SK-MEL-5 (cell line): ENCODE measurements around the gene IFT172. TPM values are rescaled to one million over a fixed set of nuclear protein-coding genes. Genes with fewer than 3 reads are reported as not detected.
"Not testable (repeated sequence)": the region's sequence is repeated elsewhere in the genome, so short reads cannot be mapped to it uniquely, and the experiment has no call there.

Experiments
- DNase-seq: peaks from one replicate; pipeline ENCODE4 v3.0.0-alpha.2; 2016; ENCODE audit warnings: low read depth, low spot score
- in situ Hi-C: cut with HindIII; loops from 2 replicates; pipeline ENCODE4 v1.10.0; 2016; ENCODE audit warnings: low sequenced_read_pairs, high pct_unique_total_duplicates, low pct_unique_long_range_greater_than_20kb
- polyA plus RNA-seq, 2 experiments: library from polyadenylated mRNA; depleted of rRNA; stranded (reverse); fragments of >200 nt; gene quantifications; 2 replicates each; pipeline ENCODE4 v1.2.3, GENCODE V29; 2015
- total RNA-seq: library from RNA; depleted of rRNA; stranded (reverse); fragments of >200 nt; shearing (Covaris generic); gene quantifications from 2 replicates; pipeline ENCODE4 v1.2.3, GENCODE V29; 2014; rRNA removed

IFT172 gene, protein sequence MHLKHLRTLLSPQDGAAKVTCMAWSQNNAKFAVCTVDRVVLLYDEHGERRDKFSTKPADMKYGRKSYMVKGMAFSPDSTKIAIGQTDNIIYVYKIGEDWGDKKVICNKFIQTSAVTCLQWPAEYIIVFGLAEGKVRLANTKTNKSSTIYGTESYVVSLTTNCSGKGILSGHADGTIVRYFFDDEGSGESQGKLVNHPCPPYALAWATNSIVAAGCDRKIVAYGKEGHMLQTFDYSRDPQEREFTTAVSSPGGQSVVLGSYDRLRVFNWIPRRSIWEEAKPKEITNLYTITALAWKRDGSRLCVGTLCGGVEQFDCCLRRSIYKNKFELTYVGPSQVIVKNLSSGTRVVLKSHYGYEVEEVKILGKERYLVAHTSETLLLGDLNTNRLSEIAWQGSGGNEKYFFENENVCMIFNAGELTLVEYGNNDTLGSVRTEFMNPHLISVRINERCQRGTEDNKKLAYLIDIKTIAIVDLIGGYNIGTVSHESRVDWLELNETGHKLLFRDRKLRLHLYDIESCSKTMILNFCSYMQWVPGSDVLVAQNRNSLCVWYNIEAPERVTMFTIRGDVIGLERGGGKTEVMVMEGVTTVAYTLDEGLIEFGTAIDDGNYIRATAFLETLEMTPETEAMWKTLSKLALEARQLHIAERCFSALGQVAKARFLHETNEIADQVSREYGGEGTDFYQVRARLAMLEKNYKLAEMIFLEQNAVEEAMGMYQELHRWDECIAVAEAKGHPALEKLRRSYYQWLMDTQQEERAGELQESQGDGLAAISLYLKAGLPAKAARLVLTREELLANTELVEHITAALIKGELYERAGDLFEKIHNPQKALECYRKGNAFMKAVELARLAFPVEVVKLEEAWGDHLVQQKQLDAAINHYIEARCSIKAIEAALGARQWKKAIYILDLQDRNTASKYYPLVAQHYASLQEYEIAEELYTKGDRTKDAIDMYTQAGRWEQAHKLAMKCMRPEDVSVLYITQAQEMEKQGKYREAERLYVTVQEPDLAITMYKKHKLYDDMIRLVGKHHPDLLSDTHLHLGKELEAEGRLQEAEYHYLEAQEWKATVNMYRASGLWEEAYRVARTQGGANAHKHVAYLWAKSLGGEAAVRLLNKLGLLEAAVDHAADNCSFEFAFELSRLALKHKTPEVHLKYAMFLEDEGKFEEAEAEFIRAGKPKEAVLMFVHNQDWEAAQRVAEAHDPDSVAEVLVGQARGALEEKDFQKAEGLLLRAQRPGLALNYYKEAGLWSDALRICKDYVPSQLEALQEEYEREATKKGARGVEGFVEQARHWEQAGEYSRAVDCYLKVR (N-terminal part only)
- 17.1 and 23.4 TPM in 2 replicates for total RNA-seq
- 22.8 and 29.9 TPM in 2 replicates for polyA plus RNA-seq (2015; cell fraction: cytosol; rRNA removed)
- 87.6 and 132 TPM in 2 replicates for polyA plus RNA-seq (2015; cell fraction: nucleus; rRNA removed)

DNA sequence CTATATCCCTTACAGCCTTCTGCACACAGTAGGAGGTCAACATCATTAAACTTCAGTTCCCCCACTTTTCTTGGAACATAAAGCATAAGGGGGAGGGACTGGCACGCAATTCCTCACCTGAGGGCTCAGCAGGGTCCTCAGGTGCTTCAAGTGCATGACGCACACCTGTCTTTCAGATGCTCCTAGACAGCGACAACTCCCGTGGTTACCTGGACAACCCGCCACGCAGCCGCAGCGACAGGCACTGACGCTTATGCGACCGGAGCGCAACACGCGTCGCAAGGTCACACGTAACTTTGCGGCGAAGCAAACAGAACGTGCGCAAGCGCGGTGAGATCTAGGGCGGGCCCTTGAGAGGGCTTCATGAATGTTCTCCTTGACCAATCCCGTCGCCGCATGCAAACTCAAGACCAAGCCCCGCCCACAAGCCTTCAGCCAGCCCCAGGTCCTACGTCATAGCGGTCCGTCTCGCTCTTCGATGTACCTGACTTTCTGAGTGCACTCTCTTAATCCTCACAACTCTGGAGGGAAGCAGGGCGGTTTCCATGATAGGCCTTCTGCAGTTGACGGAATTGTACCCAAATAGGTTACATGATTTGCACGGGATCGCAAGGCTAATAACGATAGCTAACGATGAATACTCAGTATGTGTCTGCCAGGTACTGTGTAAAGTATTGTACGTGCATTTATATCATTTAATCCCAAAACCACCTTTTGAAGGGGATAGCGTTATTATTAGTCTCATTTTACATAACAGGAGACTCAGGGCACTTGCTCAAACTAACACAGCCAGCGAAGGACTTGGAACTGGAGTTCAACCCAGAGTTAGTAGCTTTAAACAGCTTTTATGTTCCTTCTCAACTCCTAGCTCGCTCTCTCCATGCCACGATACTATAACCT is at the start of gene IFT172:
Gene IFT172 (minus strand): TSS at position 246 of the 900 bp plus-strand sequence. CDS start 90 bp downstream, at position 156.
- DNase-seq = peak; percentile 99
- in situ Hi-C loops = no loop called here

DNA sequence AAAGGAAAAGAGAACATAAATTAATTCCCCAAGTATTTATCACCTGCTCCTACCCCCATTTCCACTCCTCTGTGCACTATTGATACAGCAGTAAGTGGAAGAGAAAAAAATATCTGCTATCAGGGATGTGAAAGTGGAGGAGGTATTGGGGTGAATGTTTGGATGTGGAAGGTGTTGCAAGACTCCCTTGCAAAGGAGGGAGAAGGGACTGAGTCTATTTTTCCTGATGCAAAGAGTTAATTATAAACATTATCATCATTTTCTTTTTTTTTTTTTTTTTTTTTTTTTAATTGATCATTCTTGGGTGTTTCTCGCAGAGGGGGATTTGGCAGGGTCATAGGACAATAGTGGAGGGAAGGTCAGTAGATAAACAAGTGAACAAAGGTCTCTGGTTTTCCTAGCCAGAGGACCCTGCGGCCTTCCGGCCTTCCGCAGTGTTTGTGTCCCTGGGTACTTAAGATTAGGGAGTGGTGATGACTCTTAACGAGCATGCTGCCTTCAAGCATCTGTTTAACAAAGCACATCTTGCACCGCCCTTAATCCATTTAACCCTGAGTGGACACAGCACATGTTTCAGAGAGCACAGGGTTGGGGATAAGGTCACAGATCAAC is 49.4 kb upstream of the IFT172 start:
- in situ Hi-C loops, DNase-seq: not testable (repeated sequence)

DNA sequence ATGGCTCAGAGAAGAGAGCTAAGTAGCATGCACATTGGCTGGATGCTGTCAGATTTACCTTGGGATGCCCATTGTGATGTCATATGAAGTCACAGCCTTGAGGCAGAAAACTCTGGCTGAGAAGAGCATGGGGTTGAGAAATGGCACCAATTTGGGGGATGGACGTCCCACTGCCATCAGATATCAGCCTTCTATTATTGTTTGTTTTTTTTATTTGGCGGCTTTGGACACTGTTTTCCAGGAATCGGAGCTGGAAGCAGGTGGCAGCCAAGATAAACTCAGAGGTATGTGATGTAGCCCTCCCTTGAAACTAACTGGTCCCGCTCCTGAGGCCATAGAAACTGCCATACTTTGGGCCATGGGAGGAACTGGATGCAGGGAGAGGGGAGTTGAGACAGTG is 47.7 kb upstream of the IFT172 start:
- in situ Hi-C loops = no loop called here

GRCh38 chr2:27531983-27532382 is 42.4 kb upstream of the IFT172 start:
- in situ Hi-C loops = no loop called here
- no peak for DNase-seq

More for the DNA sequence above, 47.7 kb upstream of the IFT172 start:
- DNase-seq = no peak

GRCh38 chr2:27527182-27527581 is 37.6 kb upstream of the IFT172 start:
- DNase-seq = no peak
- in situ Hi-C loops = no loop called here

- in situ Hi-C loops = no loop called here
These were observed 32.9 kb upstream of the IFT172 start for GRCh38 chr2:27522400-27522945.

GRCh38 chr2:27520316-27520715 is 30.8 kb upstream of the IFT172 start:
- in situ Hi-C loops = no loop called here
- DNase-seq = no peak

More at GRCh38 chr2:27522400-27522945, 32.9 kb upstream of the IFT172 start:
- peak; percentile 11 for DNase-seq

- in situ Hi-C loops = no loop called here
- no peak for DNase-seq
These were observed 29.2 kb upstream of the IFT172 start for GRCh38 chr2:27518782-27519113.

DNA sequence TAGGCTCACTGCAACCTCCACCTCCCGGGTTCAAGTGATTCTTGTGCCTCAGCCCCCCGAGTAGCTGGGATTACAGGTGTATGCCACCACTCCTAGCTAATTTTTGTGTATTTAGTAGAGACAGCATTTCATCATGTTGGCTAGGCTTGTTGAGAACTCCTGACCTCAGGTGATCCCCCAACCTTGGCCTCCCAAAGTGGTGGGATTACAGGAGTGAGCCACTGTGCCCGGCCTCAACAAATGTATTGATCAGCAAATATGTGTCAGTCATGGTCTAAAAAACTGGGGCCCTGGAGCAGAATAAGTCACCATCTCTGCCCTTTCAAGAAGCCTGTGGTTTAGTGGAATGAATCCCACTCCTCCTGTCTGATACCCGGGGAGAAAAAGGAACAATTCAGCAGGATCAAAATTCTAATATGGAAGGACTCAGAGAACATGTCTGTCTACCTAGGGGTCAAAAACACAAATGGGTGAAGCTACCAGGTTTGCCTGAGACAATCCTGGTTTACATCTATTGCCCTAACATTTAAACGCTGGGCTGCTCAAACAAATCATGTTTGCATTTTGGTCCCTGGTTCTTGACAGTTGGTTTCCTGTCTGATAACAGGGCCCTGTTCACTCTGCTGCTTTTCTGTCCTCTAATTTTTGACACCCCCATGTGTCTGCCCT is 28.7 kb upstream of the IFT172 start:
- in situ Hi-C loops = no loop called here
- DNase-seq = no peak

DNA sequence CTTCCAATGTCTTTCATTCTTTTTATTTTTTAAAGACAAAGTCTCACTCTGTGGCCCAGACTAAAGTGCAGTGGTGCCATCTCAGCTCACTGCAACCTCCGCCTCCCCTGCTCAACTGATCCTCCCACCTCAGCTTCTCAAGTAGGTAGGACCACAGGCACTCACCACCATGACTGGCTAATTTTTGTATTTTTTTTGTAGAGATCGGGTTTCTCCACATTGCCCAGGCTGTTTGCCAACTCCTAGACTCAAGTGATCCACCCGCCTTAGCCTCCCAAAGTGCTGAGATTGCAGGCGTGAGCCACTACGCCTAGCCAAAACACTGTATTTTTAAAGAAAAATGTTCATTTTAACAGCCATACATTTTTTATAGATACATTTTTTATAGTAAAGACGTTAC is 19.8 kb upstream of the IFT172 start:
- in situ Hi-C loops = no loop called here
- DNase-seq = no peak

DNA sequence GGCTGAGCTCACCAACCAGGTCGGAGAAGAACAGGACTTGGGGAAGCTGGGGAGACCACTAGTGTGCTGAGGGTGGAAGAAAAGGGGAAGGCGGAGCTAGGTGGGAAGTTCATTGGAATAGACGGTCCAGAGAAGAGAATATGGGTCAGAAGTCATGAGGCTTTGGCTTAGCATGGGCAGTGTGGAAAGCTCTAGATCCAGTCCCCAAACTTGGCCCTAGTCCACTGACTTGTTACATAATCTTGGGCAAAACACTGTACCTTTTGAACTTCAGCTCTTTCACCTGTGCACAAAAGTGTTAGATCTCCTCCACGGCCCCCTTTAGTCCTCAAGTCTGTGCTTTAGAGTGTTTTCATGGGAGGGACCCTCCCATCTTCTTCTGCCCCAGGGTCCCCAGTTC is 17.8 kb upstream of the IFT172 start:
- no peak for DNase-seq
- in situ Hi-C loops = no loop called here

DNA sequence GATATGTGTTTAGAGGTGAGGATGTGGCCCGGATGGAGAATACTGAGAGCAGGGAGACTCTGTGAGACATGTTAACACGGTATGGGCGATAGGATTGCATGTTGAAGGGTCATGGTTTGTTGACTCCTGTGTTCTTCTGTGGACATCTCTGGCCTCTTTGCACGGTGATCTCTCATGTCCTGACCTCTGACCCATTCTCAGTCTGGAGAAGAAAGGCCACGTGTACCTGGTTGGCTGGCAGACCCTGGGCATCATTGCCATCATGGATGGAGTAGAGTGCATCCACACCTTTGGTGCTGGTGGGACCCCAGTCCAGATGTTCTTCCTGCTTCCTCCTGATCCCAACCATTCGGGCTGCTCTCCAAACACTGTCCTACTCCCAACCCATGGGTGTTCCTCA is 17.0 kb upstream of the IFT172 start:
- in situ Hi-C loops = no loop called here
- DNase-seq = no peak

GRCh38 chr2:27502142-27502541 is 12.6 kb upstream of the IFT172 start:
- in situ Hi-C loops = no loop called here
- no peak for DNase-seq

DNA sequence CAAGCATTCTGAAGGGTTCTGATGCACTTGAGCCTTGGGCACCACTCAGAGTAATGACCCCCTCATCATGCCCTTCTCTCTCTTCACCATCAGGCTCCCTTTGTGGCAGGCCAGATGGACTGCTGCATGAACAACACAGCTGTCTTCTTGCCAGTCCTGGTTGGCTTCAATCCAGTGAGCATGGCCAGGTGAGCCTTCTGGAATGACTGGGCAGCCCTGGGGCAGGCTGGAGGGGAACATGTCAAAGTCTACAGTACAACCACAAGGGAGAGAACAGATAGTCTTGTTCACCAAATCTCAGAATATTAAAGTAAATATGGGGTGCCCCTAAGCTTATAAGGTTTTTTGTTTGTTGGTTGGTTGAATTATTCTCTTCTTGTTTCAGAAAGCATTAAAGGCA is 11.5 kb upstream of the IFT172 start:
- no peak for DNase-seq
- in situ Hi-C loops = no loop called here

- in situ Hi-C loops = no loop called here
- no peak for DNase-seq
These were observed 9.4 kb upstream of the IFT172 start for GRCh38 chr2:27498975-27499374.

DNA sequence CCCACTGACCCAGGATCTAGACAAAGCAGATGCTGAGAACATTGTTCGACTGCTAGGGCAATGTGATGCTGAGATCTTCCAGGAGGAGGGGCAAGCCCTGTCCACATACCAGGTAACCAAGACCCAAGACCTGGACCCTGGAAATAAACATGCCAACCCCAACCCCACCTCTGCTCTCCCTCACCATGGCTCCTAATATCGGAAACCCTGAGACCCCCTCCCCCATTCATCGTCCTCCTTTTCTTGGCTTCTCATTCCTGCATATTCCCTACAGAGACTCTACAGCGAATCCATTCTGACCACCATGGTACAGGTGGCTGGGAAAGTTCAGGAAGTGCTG is 7.7 kb upstream of the IFT172 start:
- DNase-seq = no peak
- in situ Hi-C loops = no loop called here
